ENCODE measurements around the gene WASF2. TPM values are rescaled to one million over a fixed set of nuclear protein-coding genes. Genes with fewer than 3 reads are reported as not detected.

Gene WASF2
- total RNA-seq, 1 experiment from 2014 or later, result 68.6 TPM

DNA sequence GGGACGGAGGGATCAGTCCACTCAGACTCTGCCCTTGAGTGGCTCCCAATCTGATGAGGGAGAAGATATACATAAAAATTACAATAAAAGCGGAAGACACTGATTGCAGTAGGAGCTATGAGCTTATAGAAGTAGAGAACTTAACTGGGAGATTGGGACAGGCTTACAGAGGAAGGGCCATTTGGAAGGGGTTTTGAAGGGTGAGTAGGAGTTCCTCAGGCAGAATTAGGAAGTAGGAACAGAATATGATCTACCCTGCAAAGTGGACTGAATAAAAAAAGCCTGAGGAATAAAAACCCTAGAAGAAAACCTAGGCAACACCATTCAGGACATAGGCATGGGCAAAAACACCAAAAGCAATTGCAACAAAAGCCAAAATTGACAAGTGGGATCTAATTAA is 9.2 kb upstream of the WASF2 start:
- CTCF ChIA-PET, result interaction anchor here (0.5 kb wide), 1 partner anchor 299 kb away, joined by 5 read pairs; no protein-coding TSS in a partner anchor
- H3K9me3 ChIP-seq, result no peaks in the 10 kb centered on the region

GRCh38 chr1:27496604-27497155 is 6.7 kb upstream of the WASF2 start:
- H3K27ac Mint-ChIP-seq (ENCODE audit: unreplicated experiment), result no peak overlapping the region
- Histone ChIP-seq H3K27me3 (replicated peaks; ENCODE audit: control insufficient read depth, insufficient read depth, low read length) (no peaks in the 10 kb centered on the region), H3K36me3 (ENCODE audit: control insufficient read depth, insufficient read depth, low read length) (no peaks in the 10 kb centered on the region), H3K4me1 (peaks cover 5% of the 10 kb centered on the region; the same call in 1 of the 2 replicates), H3K4me3 (ENCODE audit: low read depth, low read length) (no peak overlapping the region), H3K9me3 (no peaks in the 10 kb centered on the region)
- peak overlapping the region; percentile 55 for H3K4me3 Mint-ChIP-seq (ENCODE audit: unreplicated experiment)
- DNase-seq, result peak; percentile 68 to 70
- no TSS peak for BruUV-seq (replicated peaks)
- H3K36me3 Mint-ChIP-seq (ENCODE audit: insufficient read depth, unreplicated experiment), result no peaks in the 10 kb centered on the region
- TF ChIP-seq, protein P1, sequence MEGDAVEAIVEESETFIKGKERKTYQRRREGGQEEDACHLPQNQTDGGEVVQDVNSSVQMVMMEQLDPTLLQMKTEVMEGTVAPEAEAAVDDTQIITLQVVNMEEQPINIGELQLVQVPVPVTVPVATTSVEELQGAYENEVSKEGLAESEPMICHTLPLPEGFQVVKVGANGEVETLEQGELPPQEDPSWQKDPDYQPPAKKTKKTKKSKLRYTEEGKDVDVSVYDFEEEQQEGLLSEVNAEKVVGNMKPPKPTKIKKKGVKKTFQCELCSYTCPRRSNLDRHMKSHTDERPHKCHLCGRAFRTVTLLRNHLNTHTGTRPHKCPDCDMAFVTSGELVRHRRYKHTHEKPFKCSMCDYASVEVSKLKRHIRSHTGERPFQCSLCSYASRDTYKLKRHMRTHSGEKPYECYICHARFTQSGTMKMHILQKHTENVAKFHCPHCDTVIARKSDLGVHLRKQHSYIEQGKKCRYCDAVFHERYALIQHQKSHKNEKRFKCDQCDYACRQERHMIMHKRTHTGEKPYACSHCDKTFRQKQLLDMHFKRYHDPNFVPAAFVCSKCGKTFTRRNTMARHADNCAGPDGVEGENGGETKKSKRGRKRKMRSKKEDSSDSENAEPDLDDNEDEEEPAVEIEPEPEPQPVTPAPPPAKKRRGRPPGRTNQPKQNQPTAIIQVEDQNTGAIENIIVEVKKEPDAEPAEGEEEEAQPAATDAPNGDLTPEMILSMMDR (IDR thresholded peaks at IDR 0.05; ENCODE audit: insufficient read depth in 1 of 2, low read depth in 1 of 2, low read length in 1 of 2, severe bottlenecking in 1 of 2, unreplicated experiment in 1 of 2), result peak; percentile 22 to 56
- ChIA-PET POLR2A (interaction anchor here (0.6 to 0.7 kb wide), 2 partner anchors 24 kb away, joined by 3 read pairs; no protein-coding TSS in a partner anchor), CTCF (interaction anchor here (0.6 to 1.6 kb wide), 9 partner anchors 8 to 536 kb away, joined by 3 to 9 read pairs (median 4); partner anchors contain the start of genes AHDC1 and KDF1)
- peaks cover 7% of the 10 kb centered on the region for H3K4me1 Mint-ChIP-seq (ENCODE audit: low read depth, unreplicated experiment)
- intact Hi-C loops (cut with micrococcal nuclease; ENCODE audit: unreplicated experiment), result loop anchor here (10.0 kb wide), 1 partner anchor 108 kb away; the partner anchor contains the start of gene AHDC1
- H3K9me3 Mint-ChIP-seq (ENCODE audit: unreplicated experiment), result no peaks in the 10 kb centered on the region
- H3K27me3 Mint-ChIP-seq (ENCODE audit: insufficient read depth, unreplicated experiment), result no peaks in the 10 kb centered on the region

More for the DNA sequence above, 9.2 kb upstream of the WASF2 start:
- no peaks in the 10 kb centered on the region for H3K27me3 ChIP-seq (replicated peaks; ENCODE audit: control insufficient read depth, insufficient read depth, low read length)
- BruUV-seq (replicated peaks), result no TSS peak
- Mint-ChIP-seq H3K9me3 (ENCODE audit: unreplicated experiment) (no peaks in the 10 kb centered on the region), H3K27me3 (ENCODE audit: insufficient read depth, unreplicated experiment) (no peaks in the 10 kb centered on the region), H3K36me3 (ENCODE audit: insufficient read depth, unreplicated experiment) (no peaks in the 10 kb centered on the region), H3K4me3 (ENCODE audit: unreplicated experiment) (no peak overlapping the region), H3K4me1 (ENCODE audit: low read depth, unreplicated experiment) (peaks cover 19% of the 10 kb centered on the region), H3K27ac (ENCODE audit: unreplicated experiment) (no peak overlapping the region)
- intact Hi-C loops (cut with micrococcal nuclease; ENCODE audit: unreplicated experiment), result loop anchor here (10.0 kb wide), 1 partner anchor 106 kb away; the partner anchor contains the start of gene AHDC1
- POLR2A ChIA-PET, result no interaction called here
- H3K36me3 ChIP-seq (ENCODE audit: control insufficient read depth, insufficient read depth, low read length), result no peaks in the 10 kb centered on the region
- no peak overlapping the region for H3K4me3 ChIP-seq (ENCODE audit: low read depth, low read length)
- peaks cover 12% of the 10 kb centered on the region for H3K4me1 ChIP-seq
- TF ChIP-seq, protein P1 (IDR thresholded peaks at IDR 0.05; ENCODE audit: insufficient read depth in 1 of 2, low read depth in 1 of 2, low read length in 1 of 2, severe bottlenecking in 1 of 2, unreplicated experiment in 1 of 2), result no peak
- DNase-seq, result no peak

GRCh38 chr1:27492796-27493195 is 2.8 kb upstream of the WASF2 start:
- no TSS peak for BruUV-seq (replicated peaks)
- H3K9me3 Mint-ChIP-seq (ENCODE audit: unreplicated experiment), result no peaks in the 10 kb centered on the region
- CTCF ChIA-PET, result no interaction called here
- Histone ChIP-seq H3K9me3 (no peaks in the 10 kb centered on the region), H3K36me3 (ENCODE audit: control insufficient read depth, insufficient read depth, low read length) (no peaks in the 10 kb centered on the region), H3K4me1 (peaks cover 16% of the 10 kb centered on the region), H3K27me3 (replicated peaks; ENCODE audit: control insufficient read depth, insufficient read depth, low read length) (no peaks in the 10 kb centered on the region), H3K4me3 (ENCODE audit: low read depth, low read length) (no peak overlapping the region)
- H3K27ac Mint-ChIP-seq (ENCODE audit: unreplicated experiment), result no peak overlapping the region
- no peak for DNase-seq
- no peaks in the 10 kb centered on the region for H3K27me3 Mint-ChIP-seq (ENCODE audit: insufficient read depth, unreplicated experiment)
- POLR2A ChIA-PET, result no interaction called here
- peaks cover 21% of the 10 kb centered on the region for H3K36me3 Mint-ChIP-seq (ENCODE audit: insufficient read depth, unreplicated experiment)
- intact Hi-C loops (cut with micrococcal nuclease; ENCODE audit: unreplicated experiment), result loop anchor here (5.0 to 10.0 kb wide), 2 partner anchors 35 to 112 kb away; partner anchors contain the start of gene AHDC1
- TF ChIP-seq, protein P1 (IDR thresholded peaks at IDR 0.05; ENCODE audit: insufficient read depth in 1 of 2, low read depth in 1 of 2, low read length in 1 of 2, severe bottlenecking in 1 of 2, unreplicated experiment in 1 of 2), result no peak
- no peak overlapping the region for H3K4me3 Mint-ChIP-seq (ENCODE audit: unreplicated experiment)
- H3K4me1 Mint-ChIP-seq (ENCODE audit: low read depth, unreplicated experiment), result peaks cover 12% of the 10 kb centered on the region
